OCI-LY1 (cell line): ENCODE data around the gene DGKB.

Experiments
- EZH2 ChIP-seq: fragments of 200-600 bp; sonication (generic), shearing (Covaris generic); IDR thresholded peaks from 2 replicates; pipeline ENCODE4 v1.8.0; 2017; ENCODE audit warnings: borderline replicate concordance, mixed run types, mild to moderate bottlenecking, antibody characterized with exemption, low read length, moderate library complexity, mixed read lengths
- TF ChIP-seq, protein P1 (sequence below): fragments of 200-600 bp; sonication (generic), shearing (Covaris generic); IDR thresholded peaks from 2 replicates; pipeline ENCODE4 v1.5.1; 2017; ENCODE audit warnings: mild to moderate bottlenecking, antibody characterized with exemption, low read length, moderate library complexity, mixed read lengths

DNA sequence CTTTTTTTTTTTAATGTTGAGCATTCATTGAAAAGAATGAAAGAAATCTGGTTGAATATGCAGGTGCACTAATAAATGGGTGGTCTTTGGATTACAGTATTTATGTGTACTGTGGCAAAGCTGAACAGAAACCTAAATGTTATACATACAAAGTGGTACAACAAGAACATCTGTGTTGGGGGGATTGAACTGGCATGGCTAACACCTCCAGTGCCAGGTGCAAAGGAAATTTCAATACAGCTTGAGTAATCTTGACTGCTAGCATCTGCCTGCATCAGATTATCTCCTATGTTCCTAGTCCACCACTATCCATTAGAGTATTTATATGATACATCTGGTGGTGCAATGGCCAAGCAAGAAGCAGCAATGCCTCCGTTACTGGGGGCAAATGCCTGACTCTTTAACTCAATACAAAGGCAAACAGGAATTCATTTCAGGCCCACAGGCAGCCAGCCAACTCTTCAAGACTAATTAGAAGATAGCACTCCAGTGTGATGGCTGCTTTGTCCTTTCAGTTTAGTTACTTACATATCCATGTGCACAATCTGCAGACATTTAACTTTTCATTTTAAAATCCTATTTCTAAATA, 692.6 kb downstream of the DGKB start:
- no peak for TF ChIP-seq EZH2
- TF ChIP-seq, protein P1, sequence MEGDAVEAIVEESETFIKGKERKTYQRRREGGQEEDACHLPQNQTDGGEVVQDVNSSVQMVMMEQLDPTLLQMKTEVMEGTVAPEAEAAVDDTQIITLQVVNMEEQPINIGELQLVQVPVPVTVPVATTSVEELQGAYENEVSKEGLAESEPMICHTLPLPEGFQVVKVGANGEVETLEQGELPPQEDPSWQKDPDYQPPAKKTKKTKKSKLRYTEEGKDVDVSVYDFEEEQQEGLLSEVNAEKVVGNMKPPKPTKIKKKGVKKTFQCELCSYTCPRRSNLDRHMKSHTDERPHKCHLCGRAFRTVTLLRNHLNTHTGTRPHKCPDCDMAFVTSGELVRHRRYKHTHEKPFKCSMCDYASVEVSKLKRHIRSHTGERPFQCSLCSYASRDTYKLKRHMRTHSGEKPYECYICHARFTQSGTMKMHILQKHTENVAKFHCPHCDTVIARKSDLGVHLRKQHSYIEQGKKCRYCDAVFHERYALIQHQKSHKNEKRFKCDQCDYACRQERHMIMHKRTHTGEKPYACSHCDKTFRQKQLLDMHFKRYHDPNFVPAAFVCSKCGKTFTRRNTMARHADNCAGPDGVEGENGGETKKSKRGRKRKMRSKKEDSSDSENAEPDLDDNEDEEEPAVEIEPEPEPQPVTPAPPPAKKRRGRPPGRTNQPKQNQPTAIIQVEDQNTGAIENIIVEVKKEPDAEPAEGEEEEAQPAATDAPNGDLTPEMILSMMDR, result no peak
